NCI-H510A treated with DMSO at 0.1 percent for 48 hours (cell line): ENCODE results near the gene KANK3.
A peak's percentile ranks its signal among the peaks of the same experiment; 100 is the strongest.
"Not testable (repeated sequence)": the region's sequence is repeated elsewhere in the genome, so short reads cannot be mapped to it uniquely, and the experiment has no call there.

Experiments used
- DNase-seq: peaks from one replicate; lab custom pipeline; 2025; lab: John Stamatoyannopoulos, UW

The KANK3 gene

DNA sequence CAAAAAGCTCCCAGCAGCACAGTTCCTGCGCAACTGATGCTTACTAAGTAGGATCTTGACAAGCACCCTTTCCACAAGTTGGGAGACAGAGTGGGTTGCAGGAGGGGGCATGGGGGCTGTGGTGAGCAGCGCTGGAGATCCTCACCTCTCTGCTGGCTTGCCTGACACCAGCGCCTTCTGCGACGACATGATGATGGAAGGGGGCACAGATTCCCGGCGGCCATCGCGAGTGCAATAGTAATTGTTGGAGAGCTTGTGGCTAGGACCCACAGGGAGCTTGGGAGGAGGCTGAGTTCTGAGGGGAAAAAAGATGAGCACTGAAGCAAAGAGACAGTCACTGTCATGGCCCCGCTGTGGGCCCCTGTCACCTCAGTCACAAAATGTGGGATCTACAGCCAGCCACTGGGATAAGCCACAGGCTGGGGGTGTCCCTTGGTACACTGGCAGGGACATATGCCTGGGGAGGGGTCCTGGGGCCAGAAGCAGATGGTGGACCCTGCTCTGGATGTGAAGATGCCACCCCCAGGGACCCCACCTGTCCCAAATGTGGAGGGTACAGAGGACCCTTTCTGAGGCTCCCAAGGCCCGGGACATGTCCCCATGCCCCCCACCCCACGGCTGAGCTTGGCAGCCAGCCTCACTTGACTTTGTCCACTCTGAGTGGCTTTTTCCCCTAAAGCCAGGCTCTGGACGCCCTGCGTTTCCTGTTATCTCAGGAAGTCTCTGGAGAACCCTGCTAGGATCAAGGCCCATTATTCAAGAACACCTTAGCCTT is 26.5 kb downstream of the KANK3 start:
- no peak for DNase-seq

DNA sequence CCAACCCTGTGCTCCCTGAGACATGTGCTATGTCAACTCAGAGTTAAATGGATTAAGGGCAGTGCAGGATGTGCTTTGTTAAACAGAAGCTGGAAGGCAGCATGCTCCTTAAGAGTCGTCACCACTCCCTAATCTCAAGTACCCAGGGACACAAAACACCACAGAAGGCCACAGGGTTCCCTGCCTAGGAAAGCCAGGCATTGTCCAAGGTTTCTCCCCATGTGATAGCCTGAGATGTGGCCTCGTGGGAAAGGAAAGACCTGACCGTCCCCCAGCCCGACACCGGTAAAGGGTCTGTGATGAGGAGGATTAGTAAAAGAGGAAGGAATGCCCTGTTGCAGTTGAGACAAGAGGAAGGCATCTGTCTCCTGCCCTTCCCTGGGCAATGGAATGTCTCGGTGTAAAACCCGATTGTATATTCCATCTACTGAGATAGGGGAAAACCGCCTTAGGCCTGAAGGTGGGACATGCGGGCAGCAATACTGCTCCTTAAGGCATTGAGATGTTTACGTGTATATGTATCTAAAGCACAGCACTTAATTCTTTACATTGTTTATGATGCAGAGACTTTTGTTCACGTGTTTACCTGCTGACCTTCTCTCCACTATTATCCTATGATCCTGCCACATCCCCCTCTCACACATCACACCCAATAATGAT is 28.0 kb downstream of the KANK3 start:
- not testable (repeated sequence) for DNase-seq

DNA sequence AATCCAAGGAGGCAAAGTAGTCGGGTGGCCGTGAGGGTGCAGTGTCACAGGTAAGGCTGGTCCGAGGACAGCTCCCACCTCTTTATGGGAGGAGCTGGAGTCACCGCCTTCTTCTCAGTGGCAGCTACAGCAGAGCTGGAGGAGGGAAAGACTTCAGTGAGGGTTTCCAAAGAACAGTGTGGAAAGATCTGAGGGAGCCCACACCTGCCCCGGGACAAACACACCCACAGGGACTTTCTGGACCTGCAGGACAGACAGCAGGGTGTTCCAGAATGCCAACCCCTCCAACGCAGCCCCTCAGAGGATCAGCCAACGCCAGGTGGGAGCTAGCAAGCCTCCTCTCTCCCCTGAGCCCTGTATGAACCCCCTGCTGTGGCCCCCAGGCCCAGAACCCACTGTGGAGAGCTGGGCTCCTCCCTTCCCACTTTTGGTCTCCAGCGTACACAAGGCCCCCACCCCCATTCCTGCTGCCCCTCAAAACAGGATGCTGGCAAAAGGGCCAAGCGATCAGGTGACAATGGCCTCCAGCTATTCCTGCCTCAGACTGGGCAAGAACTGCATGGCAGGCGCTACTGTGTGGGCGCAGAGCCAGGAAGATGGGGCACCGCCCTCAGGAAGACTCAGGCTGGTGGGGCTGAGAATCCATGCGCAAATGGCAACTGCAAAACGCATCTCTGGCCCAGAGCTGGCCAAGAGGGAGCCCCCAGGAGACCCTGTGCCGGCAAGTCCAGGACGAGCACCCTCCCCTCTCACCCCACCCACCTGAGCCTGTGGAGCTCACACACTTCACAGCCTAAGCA is 31.4 kb downstream of the KANK3 start:
- DNase-seq = no peak

DNA sequence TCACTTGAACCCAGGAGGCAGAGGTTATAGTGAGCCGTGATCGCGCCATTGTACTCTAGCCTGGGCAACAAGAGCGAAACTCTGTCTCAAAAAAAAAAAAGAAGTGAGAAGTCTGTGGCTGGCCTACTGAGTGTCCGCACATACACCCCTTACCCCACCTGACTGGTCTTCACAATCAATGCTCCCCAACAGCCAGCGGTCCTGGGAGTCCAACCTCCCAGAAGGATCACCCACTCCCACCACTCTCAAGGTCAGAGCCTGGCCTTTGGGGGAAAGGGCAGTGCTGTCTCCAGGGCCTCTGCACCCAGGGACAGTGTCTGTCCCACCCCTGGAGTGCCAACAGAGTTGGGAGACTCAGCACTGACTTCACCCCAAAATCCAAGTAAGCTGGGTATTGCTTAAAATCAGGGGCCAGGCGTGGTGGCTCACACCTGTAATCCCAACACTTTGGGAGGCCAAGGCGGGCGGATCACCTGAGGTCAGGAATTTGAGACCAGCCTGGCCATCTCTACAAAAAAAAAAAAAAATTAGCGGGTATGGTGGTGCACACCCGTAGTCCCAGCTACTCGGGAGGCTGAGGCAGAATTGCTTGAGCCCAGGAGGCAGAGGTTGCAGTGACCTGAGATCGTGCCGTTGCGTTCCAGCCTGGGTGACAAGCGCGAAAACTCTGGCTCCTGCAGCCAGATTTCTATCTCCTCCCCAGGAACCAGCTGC is 32.6 kb downstream of the KANK3 start:
- DNase-seq = no peak

DNA sequence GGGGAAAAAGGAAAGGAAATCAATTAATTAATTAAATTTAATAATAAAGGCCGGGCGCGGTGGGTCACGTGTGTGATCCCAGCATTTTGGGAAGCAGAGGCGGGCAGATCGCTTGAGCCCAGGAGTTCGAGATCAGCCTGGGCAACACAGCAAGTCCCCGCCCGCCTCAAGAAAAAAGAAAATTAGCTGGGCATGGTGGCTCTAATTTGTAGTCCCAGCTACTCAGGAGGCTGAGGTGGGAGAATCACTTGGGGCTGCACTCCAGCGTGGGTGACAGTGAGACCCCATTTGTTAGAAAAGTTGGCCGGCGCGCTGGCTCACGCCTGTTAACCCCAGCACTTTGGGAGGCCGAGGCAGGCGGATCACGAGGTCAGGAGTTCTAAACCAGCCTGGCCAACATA is 34.2 kb downstream of the KANK3 start:
- DNase-seq = no peak

DNA sequence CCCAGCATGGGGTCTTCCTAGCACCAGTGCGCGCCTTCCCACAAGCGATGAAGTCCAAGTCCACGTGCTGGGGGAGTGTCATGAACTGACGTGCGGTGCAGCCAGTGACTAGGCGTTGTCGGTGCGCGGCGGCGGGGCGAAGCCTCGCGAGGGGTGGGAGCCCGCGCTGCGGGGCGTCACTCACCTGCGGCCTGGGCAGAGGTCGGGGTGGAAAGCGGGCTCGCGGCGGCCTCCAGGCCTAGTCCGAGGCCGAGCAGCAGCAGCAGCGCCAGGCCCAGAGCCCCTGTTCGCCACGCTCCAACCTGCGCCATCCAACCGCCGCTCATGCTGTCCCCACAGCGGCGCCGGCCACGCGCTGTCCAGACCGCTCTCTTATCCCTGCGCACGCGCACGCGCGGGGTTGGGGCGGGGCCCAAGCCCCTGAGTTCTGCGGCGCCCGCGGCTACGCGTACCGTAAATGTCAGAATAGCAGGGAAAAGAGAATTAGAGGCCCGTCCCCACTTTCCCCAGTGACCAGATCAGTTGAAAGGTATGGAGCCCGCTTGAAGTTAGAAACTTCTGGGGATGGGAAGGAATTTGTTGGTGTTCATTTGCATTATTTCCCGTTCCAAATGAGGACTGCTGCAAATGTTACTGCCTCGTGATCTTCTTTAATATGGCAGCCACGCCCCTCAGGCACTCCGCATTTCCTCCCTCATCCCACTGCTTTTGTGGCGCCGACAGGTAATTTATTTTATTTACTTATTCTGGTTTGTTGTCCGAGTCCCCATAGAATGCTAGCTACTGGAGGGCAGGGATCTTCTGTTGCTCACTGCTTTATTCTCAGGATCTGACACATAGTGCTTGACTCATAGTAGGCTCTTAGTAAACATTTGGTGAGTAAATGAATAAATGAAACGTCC is 34.8 kb downstream of the KANK3 start, which contains the start of gene CD320:
Gene CD320, minus strand, starts transcription at position 394 of the 902 bp plus-strand sequence. Its CDS starts 68 bp downstream, at position 326.
- peak; percentile 94 for DNase-seq

DNA sequence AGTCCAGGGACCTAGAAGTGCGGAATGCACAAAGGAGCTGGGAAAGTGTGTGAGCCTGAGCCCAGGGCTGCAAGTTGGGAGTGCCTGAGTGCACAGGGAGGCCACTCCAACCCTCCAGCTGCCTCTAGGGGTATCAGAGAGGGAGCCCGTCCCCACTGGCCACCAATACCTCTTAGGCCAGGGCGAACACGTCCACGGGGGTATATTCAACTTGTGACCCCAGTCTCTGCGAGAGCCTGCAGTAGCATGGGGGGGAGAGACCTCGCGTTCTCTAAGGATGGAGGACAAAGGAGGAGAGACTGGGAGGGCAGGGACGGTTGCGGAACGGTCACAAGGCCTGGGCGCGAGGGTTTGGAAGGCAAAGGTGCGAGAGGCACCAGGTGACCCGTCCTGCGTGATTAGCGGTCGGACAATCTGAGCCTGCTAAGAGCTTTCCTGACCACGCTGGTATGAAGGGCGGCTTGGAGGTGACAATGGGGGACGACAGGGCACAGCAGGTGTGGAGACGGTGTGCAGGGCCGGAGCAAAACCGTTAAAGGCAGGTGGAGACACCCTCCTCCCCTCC is 35.6 kb downstream of the KANK3 start:
- DNase-seq = peak; percentile 25

DNA sequence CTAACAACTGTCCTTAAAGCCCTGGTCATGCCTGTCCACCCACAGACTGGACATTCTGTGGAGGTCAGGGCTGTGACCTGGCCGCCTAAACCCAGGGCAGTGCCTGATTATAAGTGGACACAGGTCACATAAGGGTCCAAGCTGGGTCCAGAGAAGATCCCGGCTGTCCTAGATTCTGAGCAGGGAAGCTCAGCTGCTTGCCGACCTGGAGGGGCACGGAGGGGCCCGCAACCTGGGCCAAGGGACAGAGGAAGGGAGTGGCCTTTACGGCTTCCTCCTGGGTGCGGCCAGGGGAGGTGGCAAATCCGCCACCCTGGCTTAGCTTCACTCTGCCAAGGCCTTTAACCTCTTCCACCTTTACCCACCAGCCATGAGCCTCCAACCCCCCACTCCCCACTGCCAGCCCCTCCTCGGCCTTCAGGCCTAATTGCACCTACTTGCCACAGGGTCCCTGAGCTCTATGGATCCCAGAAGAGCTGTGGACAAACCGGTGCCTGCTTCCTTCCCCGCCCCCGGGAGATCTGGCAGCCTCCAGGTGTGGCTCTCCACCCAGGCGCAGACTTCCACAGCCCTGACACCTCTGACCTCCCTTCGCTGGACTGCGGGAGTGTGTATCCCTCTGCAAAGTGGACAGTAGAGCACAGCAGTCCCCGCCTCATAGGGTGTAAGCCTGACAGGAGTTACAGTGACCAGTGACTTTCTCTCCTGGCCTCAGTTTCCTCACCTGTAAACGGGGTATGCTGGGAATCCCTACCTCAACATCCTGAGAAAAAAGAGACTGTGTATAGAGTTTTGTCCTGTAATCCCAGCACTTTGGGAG is 36.6 kb downstream of the KANK3 start:
- no peak for DNase-seq

DNA sequence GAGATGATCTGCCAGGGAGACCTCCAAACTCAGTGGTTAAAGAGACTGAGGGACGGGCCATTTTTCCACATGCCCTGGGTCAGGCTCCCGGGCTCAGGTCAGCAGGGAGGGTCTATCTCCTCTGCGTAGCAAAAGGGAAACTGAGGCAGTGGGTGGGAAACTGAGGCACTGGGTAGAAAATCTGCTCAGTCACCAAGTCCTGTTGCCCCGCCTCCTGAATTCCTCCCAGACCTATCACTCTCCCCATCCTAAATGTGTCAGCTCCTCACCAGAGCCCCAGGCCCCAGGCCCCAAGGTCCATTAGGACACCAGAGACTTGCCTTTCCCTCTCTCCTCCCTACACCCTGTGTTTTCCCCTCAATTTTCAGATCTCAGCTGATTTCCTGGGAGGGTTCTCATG is 37.3 kb downstream of the KANK3 start:
- no peak for DNase-seq

DNA sequence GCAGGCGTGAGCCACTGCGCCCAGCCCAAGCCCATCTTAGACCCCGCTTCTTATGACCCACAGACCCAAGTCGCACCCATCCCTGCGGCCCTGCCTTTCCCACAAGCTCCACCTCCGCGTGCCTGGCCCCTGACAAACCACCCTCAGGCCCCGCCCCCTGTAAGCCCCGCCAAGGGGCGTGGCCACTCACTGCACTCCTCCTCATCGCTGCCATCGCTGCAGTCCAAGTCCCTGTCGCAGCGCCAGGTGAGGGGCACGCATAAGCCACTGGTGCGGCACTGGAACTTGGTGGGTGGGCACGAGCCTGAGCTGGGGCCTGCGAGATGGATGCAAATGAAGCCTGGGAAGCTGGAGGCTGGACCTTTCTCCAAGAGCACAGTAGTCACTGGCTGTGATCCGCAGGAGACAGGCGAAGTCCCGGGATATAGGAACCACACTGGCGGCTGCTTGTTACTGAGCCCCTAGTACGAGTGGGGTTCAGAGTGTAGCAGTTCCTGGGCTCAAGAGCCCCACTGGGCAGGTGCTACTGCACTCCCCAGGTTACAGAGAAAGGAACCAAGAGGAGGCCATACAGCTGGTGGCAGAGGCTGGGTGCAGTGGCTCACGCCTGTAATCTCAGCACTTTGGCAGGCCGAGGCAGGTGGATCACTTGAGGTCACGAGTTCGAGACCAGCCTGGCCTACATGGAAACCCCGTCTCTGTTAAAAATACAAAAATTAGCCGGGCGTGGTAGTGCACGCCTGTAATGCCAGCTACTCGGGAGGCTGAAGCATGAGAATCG is 38.0 kb downstream of the KANK3 start:
- DNase-seq = no peak

DNA sequence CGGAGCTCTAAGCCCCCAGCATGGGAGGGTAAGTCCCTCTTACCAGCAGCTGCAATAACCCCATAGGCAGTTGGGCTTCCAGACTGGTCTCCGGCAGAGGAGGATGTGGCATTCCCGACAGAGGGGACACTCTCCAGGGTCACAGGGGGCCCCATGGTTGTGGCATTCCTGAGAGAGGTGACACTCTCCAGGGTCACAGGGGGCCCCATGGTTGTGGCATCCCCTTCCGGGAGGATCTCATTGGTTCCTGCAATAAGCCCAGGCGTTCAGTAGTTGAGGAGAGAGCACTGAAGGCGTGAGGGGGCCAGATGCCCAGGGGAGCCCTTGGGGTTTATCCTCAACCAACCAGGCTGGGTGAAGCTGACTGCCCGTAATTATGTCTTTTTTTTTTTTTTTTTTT is 40.3 kb downstream of the KANK3 start:
- DNase-seq = no peak

DNA sequence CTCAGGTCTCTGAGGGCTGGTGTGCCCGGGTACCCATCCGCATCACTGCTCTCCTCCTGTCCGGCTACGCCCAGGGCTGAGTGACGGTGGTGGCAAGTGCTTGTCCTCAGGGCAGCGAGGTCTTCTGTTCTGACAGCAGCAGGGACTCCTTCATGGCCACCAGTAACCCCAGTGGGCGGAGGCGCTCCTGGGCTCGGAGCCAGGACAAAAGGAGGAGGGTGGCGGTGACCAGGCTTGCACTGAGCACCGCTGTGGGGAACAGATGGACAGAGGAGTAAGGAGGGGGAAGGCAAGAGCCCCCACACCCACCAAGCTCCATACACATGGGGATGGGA is 40.7 kb downstream of the KANK3 start:
- no peak for DNase-seq

DNA sequence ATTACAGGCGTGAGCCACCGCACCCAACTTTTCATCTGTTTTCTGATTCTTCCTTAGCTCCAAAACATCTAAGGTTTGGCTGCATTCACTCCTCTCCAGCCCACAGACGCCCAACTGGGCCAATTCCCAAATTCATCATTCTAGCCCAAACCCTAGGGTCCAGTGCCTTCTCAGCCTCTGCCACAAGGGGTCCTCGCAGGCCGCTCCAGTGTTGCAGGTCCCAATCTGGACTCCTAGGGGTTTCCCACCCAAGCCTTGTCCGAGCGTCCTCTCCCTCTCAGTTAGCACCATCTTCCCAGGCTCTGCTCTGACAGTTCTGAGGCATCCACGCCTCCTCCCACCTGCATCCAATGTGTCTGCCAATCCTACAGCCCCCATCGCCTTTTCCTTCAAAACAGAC is 51.7 kb downstream of the KANK3 start:
- not testable (repeated sequence) for DNase-seq

DNA sequence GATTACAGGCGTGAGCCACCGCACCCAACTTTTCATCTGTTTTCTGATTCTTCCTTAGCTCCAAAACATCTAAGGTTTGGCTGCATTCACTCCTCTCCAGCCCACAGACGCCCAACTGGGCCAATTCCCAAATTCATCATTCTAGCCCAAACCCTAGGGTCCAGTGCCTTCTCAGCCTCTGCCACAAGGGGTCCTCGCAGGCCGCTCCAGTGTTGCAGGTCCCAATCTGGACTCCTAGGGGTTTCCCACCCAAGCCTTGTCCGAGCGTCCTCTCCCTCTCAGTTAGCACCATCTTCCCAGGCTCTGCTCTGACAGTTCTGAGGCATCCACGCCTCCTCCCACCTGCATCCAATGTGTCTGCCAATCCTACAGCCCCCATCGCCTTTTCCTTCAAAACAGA is 66.6 kb downstream of the KANK3 start:
- DNase-seq = not testable (repeated sequence)
